HG03575 (cell line): ENCODE measurements around the gene MTARC1.

Source experiments
- ATAC-seq: cut with Tn5 transposase; IDR thresholded peaks from one replicate; pipeline ENCODE4 v1.9.1; 2021; ENCODE audit not compliant: unreplicated experiment, insufficient number of reproducible peaks, low FRiP score; ENCODE audit errors: extremely low read depth

MTARC1 gene

DNA sequence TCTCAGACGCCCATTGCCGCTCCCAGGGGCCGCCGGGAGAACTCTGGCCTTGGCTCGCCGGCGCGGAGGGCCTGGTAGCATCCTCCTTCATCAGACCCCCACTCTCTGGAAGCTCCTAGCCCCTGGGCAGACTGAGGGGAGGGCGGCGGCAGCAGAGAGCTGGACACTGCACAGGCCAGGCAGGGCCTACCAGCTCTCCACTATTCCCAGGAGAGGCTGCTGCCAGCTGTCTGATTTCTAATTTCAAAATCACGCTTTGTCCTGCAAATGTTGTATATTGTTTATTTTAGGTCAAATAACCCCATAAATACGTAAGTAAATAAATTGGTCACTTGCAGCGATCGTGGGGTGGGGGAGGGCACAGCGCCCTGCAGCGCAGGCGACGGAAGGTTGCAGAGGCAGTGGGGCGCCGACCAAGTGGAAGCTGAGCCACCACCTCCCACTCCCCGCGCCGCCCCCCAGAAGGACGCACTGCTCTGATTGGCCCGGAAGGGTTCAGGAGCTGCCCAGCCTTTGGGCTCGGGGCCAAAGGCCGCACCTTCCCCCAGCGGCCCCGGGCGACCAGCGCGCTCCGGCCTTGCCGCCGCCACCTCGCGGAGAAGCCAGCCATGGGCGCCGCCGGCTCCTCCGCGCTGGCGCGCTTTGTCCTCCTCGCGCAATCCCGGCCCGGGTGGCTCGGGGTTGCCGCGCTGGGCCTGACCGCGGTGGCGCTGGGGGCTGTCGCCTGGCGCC lies at the start of gene MTARC1:
Gene MTARC1, plus strand, starts transcription at position 577 of the 732 bp plus-strand sequence. Its CDS starts 32 bp downstream, at position 609.
- no peak for ATAC-seq

DNA sequence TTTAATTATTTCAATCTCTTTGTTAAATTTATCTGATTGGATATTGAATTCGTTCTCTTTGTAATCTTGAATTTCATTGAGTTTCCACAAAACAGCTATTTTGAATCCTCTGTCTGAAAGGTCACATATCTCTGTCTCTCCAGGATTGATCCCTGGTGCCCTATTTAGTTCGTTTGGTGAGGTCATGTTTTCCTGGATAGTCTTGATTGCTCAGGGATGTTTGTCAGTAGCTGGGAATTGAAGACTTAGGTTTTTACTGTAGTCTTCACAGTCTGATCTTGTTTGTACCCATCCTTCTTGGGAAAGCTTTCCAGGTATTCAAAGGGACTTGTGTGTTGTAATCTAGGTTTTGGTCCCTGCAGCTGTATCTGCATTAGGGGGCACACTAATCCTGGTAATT lies 45.4 kb upstream of the MTARC1 start:
- no peak for ATAC-seq

DNA sequence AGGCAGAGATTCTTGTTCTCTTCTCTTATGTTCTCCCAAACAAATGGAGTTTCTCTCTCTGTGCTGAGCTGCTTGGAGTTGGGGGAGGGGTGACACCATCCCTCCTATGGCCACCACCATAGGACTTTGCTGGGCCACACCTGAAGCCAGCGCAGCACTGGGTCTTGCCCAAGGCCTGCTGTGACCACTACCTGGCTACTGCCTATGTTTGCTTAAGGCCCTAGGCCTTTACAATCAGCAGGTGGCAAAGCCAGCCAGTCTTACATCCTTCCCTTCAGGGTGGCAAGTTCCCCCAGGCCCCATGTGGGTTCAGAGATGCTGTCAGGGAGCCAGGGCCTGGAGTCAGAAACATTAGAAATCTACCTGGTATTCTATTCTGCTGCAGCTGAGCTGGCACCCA lies 44.9 kb upstream of the MTARC1 start:
- ATAC-seq, result no peak

DNA sequence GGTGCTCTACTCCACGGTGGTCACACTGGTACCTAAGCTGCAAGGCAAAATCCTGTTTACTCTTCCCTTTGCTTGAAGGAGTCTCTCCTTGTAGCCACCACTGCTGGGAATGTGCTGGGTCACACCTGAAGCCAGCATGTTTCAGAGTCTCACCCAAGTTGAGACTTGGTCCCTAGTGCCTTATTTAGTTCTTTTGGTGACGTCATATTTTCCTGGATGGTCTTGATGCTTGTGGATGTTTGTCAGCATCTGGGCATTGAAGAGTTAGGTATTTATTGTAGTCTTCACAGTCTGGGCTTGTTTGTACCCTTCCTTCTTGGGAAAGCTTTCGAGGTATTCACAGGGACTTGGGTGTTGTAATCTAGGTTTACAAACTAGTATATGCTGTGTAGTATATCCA lies 44.2 kb upstream of the MTARC1 start:
- ATAC-seq, result no peak

DNA sequence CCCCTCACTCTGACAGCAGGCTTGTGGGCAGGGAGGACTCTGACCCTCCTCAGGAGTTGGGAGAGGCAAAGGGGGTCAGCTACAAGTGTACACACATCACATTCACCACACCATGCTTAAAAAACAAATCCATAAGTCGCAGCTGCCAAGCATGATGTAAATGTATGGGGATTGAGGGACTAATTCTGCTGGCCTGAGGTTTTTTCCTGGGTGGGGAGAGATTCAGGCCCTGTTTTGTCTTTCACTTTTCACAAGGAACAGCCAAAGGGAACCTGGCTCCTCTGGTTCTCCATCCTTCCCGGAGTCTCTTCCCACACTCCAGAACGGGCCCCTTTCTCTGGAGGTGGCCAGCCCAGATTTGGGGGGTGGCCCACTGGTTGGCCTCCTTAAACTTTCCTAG lies 39.9 kb upstream of the MTARC1 start:
- ATAC-seq, result no peak

DNA sequence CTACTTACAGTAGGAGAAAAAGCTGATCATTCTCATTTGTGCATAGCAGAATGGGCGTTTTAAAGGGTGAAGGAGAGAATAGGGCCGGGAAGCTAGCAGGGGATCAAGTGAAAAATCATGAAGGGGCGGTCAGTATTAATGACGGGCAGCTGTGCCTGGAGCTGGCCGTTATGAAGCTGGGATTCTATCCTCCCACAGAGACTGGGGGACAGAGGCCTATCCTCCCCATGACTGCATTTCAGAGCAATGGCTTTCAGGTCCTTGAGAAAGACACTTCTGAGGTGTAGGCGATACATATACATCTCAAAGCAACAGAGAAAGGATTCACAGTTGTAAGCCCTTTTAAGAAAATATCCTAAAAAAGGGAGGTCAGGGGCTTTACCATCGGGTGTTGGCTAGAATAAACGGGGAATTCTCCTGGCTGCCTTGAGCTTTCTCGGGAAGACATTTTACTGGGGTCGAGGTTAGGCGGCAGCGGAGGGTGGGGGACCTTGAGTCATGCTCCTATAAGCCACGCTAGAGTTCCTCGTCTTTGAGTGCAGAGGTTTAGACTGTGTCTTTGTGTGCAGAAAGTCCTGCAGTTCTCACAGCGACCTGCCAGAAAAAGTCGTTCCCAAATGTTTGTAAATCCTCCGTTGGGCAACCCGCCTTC lies 39.1 kb upstream of the MTARC1 start:
- no peak for ATAC-seq

DNA sequence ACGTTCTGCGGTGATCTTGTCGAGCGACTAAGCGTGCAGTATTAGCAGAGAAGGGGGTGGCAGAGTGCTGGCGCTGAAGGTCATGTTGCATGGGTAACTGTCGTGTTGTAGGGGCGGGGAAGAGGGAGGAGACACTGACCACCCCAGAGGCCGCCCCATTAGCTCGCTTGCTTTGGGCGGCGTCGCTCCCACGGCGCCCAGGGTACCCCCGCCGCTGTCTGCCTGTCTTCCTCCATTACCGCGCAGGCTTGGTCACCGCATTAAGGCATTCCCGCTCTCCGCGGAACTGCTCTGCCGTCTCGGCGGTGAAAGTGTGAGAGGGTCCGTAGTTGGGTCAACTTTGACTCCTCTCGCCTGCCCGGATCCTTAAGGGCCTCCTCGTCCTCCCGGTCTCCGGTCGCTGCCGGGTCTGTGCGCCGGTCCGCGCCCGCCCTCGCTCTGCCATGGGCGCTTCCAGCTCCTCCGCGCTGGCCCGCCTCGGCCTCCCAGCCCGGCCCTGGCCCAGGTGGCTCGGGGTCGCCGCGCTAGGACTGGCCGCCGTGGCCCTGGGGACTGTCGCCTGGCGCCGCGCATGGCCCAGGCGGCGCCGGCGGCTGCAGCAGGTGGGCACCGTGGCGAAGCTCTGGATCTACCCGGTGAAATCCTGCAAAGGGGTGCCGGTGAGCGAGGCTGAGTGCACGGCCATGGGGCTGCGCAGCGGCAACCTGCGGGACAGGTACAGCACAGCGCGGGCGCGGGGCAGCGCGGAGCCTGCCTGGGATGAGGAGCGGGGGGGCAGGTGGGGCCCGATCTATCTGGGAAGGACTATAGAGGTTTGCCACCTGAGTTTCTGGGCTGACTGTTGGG lies 38.4 kb upstream of the MTARC1 start, which contains the start of gene MTARC2:
Gene MTARC2, plus strand, starts transcription at position 234 of the 846 bp plus-strand sequence. Its CDS starts 210 bp downstream, at position 444.
- ATAC-seq, result peak; percentile 79

DNA sequence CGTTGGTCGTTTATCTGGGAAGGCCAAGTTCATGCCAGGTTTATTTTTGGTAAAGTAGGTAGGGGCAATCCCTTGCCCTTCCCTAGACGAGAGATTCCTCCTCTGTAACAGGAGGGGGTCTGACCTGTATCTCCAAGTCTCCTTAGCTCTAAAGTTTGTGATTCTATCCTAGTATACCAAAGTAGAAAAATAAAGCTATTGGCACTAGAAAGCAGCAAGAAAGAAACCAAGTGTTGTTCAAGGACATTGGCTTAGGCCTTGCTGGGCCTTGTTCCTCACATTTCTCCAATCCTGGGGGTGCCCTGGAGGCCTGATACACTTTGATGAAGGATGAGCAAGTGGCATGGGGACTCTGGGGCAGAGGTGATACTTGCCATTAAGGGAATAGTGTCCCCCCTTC lies 37.8 kb upstream of the MTARC1 start:
- ATAC-seq, result no peak

DNA sequence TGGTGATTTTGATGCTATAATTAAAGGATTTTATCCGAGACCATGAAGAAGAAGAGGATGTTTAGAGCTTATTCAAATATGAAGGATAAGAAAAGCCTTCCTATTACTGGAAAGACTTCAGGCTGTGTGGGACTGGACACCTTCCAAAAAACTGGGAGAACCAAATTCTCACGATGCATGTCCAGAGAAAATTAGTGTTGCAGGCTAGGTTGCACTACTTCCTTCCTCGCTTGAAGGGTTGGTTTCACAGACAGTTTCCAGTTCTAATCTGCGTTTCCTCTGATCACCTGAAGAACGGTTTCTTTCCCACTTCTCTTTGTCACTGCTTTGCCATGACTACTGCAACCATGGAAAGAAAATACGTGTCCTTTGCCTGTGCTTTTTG lies 36.6 kb upstream of the MTARC1 start:
- no peak for ATAC-seq

DNA sequence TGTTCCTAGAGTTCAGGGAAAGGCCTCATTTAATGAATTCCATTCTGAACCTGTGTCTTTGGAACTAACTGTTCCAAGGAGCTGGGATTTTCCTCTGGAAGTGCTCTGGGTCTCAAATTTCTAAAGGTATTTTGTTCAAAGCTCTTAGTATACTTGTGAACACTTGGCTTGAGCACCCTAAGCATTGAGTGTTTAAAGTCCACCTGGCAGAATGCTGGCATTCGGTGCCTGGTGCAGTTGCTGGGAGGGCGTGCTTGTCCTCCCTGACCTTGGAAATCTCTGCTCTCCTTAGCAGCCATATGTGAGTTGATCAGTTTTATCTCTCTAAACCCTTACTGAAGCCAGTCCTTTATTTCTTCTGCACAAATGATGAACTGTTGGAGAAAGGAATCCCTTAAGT lies 35.6 kb upstream of the MTARC1 start:
- ATAC-seq, result no peak

DNA sequence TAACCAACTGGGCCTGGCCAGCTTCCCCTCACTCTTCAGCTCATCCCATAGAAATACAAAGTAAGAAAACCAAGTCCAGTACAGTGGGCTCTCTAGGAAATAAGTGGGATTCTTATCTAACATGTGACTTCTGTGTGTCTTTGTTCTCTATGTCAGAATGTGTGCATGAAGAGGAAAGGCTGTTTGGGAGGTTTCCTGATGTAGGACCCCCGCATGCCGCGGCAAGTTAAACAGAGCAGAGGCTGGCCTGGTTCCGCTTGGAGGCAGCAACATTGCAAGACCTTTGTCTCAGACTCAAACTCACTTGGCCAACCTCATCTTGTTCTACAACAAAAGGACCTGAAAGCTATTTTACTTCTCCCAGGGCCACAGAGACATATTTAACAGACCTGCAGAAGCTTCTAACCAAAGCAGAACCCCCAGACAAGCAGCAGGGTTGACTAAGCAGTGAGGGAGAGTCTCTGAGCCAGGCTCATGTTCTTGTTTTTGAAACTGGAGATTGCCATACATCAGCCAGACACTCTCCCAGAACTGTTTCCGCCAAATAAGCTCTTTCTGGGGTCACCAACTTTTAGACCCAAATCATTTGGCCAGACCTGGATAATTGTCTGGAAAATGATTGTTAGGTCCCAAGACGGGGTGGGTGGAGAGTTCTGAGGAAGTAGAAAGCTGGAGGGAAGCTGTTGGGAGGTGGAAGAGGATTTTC lies 32.3 kb upstream of the MTARC1 start:
- no peak for ATAC-seq

DNA sequence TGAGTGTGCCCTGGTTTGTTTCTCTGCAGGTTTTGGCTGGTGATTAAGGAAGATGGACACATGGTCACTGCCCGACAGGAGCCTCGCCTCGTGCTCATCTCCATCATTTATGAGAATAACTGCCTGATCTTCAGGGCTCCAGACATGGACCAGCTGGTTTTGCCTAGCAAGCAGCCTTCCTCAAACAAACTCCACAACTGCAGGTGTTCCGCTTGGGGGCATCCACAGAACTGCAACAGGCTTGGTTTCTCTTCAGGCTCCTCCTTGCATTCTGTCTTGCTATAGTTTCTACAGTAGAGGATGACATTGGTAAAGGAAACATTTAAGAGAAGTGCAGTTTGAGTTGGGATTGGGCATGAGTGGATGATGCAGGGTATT lies 31.8 kb upstream of the MTARC1 start:
- ATAC-seq, result no peak

DNA sequence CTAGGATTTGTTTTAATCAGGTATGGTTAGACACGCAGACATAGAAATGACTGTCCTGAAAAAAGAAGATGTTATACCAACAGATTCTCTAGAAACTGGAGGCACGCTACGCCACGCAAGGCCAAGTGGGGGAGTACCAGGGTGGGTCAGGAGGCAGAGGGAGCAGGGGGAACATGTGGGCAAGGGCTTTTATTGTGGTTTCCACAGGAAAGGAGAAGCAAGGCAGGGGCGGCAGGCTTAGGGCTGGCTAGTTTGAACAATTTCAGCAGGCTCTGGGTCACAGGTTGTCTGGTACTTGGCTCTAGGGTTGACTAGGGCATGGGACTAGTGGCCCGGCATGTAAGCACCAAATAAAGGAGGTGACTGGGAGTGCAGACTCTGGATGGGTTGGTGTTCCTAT lies 31.4 kb upstream of the MTARC1 start:
- ATAC-seq, result no peak

DNA sequence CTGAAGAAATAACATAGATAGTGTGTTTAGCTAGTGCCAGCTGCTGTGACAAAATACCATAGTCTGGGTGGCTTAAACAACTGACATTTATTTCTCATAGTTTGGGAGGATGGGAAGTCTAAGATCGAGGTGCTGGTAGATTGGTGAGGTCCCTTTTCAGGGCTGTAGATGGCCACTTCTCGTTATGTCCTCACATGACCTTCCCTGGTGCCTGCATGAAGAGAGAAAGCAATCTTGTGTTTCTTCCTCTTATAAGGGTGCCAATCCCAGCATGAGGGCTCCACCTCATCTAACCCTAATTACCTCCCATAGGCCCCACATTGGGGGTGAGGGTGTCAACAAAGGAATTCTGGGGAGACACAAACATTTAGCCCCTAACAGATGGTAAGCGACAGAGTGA lies 29.3 kb upstream of the MTARC1 start:
- no peak for ATAC-seq

DNA sequence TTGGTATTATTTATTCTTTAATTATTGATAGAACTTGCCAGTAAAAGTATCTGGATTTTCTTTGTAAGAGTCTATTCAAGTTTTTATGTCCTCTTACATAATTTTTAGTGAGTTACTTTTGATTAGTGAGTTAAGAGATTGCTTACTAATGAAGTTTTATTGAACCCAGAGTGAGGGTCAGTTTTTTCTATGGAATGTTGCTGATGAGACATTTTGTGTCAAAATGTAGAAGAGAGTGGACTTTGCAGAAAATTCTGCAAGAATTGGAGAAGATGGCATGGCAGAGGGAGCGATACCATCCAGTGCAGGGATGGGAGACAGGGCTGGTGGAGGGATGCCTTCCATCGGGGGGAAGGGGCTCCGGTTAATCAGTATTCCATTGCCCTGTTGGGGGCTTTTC lies 27.6 kb upstream of the MTARC1 start:
- ATAC-seq, result no peak

DNA sequence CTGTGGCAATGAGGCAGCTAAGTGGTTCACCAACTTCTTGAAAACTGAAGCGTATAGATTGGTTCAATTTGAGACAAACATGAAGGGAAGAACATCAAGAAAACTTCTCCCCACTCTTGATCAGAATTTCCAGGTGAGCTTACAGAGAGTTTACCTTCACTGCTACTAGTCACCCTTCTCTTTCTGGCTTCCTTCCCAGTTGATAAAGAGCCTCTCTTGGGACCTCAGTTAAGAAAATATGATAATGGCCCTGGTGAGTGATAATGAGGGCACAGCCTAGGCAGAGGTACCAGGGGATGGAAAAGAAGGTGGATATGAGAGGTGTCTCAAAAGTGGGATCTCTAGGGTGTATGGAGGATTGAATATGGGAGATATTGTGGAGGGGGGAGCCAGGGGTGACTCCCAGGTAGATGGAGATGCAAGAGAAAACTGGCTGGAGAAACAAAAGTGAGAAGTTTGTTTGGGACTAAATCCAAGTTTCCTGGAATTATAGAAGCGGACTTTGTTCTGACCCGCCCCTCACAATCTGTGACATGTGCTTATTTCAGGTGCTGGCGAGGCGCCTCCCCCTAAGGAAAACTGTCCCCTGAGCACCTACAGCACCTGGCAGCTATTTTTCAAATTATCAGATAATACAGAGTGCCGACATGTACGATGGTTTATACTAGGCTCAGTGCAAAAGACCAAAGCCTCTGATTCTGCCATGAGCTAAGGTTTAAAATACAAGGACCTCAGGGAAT lies 24.9 kb upstream of the MTARC1 start:
- no peak for ATAC-seq

DNA sequence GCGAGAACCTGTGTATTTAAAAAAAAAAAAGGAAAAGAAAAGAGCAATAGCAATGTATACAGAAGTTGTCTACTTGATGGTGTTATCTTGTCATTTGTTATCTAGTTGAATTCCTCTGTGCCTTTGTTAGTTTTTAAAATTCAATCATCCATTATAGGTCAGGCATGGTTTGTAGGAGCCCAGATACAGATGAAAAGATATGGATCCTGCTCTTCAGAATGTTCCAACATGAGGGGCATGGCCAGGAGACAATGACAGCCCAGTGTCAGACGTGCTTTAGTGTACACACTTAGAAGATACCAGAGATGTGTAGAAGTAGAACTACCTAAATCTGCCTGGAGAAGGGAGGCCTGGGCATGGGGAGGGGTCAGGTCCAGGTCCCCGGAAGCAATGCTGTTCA lies 22.0 kb upstream of the MTARC1 start:
- ATAC-seq, result no peak

DNA sequence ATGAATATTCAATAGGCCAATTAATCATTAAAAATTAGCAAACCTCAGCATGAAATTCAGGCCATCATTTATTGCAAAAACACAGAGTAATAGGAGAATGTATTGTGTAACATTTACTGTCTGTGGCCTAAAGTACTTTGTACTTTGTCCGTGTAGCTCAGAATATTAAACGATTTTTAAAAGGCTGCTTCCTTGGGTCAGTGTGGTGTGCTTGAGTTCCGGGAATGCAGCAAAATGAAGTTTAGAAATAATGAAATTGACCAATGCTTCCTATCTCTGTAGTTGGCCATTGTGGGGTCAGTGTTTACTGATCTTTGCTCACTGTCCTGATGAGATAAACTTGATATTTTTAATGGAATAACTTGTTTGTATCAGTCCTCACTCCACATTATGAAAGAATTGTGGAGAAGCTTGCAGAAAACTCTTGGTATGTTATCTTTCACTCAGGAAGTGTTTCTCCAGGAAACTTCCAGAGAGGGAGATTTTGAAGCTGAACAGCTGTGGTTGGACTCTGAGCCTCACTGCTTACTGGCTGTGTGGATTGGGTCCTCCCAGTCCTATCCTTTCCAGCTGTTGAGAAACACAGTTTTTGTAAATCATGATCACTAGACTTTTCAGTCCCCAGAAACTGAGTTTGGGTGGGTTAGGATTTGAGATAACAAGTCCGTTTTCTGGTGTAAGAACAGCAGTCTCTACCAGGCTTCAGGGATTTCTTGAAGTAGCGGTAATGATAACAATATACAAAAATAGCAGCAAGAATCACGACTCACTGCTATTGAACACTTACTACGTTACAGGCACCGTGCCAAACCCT lies 19.2 kb upstream of the MTARC1 start:
- ATAC-seq, result no peak
